ENCODE measurements around the gene CD4.
A peak's percentile ranks its signal among the peaks of the same experiment; 100 is the strongest.

Gene CD4

GRCh38 chr12:6842075-6842474 lies 52.7 kb downstream of the CD4 start:
- Histone ChIP-seq H3K4me1 (ENCODE audit: control insufficient read depth in 1 of 2, insufficient read depth in 2 of 2, low read length in 2 of 2) (peaks cover 0 to 15% of the 10 kb centered on the region in 2 donors), H3K9ac (ENCODE audit: low read depth in 1 of 2, low read length in 2 of 2) (no peak overlapping the region), H3K9me3 (ENCODE audit: control insufficient read depth in 1 of 2, low read length in 2 of 2) (no peaks in the 10 kb centered on the region), H3K27me3 (ENCODE audit: control insufficient read depth in 1 of 2, insufficient read depth in 2 of 2, low read length in 2 of 2) (no peaks in the 10 kb centered on the region), H3K36me3 (ENCODE audit: control insufficient read depth in 1 of 2, insufficient read depth in 2 of 2, low read length in 2 of 2) (peaks cover 0 to 21% of the 10 kb centered on the region in 2 donors), H3K4me3 (ENCODE audit: low read depth in 1 of 2, low read length in 2 of 2) (no peak overlapping the region), H3K27ac (ENCODE audit: low read depth, low read length) (no peak overlapping the region)

DNA sequence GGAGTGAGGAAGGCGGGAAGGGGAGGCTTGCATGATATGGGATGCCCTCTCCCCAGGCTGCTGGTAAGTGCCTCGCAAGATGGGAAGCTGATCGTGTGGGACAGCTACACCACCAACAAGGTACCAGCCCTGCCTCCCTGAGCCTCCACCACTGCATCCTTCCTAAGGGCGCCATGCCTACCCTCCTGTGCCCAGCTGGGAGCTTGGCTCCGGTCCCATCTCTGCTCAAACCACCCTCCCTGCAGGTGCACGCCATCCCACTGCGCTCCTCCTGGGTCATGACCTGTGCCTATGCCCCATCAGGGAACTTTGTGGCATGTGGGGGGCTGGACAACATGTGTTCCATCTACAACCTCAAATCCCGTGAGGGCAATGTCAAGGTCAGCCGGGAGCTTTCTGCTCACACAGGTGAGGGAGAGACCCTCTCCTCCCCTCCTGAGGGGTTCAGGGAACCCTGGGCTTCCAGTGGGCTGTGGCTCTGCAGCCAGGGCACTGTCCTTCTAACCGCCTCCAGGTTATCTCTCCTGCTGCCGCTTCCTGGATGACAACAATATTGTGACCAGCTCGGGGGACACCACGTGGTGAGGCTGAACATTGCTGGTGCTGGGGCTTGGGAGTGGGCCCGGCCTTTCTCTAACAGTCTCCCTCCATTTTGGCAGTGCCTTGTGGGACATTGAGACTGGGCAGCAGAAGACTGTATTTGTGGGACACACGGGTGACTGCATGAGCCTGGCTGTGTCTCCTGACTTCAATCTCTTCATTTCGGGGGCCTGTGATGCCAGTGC lies 54.0 kb downstream of the CD4 start:
- Histone ChIP-seq H3K4me1 (ENCODE audit: control insufficient read depth in 1 of 2, insufficient read depth in 2 of 2, low read length in 2 of 2) (peaks cover 0 to 15% of the 10 kb centered on the region in 2 donors), H3K9ac (ENCODE audit: low read depth in 1 of 2, low read length in 2 of 2) (no peak overlapping the region), H3K9me3 (ENCODE audit: control insufficient read depth in 1 of 2, low read length in 2 of 2) (no peaks in the 10 kb centered on the region), H3K36me3 (ENCODE audit: control insufficient read depth in 1 of 2, insufficient read depth in 2 of 2, low read length in 2 of 2) (peaks cover 0 to 22% of the 10 kb centered on the region in 2 donors), H3K27me3 (ENCODE audit: control insufficient read depth in 1 of 2, insufficient read depth in 2 of 2, low read length in 2 of 2) (no peaks in the 10 kb centered on the region), H3K27ac (ENCODE audit: low read depth, low read length) (no peak overlapping the region), H3K4me3 (ENCODE audit: low read depth in 1 of 2, low read length in 2 of 2) (no peak overlapping the region)

- Histone ChIP-seq H3K27ac (ENCODE audit: low read depth, low read length) (no peak overlapping the region), H3K4me3 (ENCODE audit: low read depth in 1 of 2, low read length in 2 of 2) (no peak overlapping the region), H3K27me3 (ENCODE audit: control insufficient read depth in 1 of 2, insufficient read depth in 2 of 2, low read length in 2 of 2) (no peaks in the 10 kb centered on the region), H3K4me1 (ENCODE audit: control insufficient read depth in 1 of 2, insufficient read depth in 2 of 2, low read length in 2 of 2) (peaks cover 0 to 31% of the 10 kb centered on the region in 2 donors), H3K9ac (ENCODE audit: low read depth in 1 of 2, low read length in 2 of 2) (no peak overlapping the region), H3K36me3 (ENCODE audit: control insufficient read depth in 1 of 2, insufficient read depth in 2 of 2, low read length in 2 of 2) (peaks cover 0 to 28% of the 10 kb centered on the region in 2 donors), H3K9me3 (ENCODE audit: control insufficient read depth in 1 of 2, low read length in 2 of 2) (no peaks in the 10 kb centered on the region)
These were observed 56.1 kb downstream of the CD4 start for GRCh38 chr12:6845395-6845794.

DNA sequence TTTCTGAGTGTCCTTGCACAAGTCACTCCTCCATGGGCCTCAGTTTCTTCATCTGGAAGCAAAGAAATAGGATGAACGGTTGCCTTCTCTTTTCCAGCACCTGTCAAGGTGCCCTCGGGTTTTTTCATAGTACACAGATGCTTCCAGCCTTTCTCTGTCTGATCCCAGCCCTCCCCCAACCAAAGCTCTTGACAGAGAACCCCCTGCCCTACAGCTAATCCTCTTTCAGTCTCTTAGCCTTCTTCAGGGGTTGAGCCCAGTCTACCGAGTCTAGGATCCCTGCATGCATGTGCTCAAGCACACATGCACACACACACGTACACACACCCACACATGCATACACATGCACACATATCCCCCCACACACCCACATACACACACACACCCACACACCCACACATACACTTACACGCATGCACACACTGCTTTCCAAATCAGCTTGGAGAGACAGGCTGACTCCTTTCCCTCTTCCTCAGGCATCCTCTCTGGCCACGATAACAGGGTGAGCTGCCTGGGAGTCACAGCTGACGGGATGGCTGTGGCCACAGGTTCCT lies 57.1 kb downstream of the CD4 start:
- Histone ChIP-seq H3K4me3 (ENCODE audit: low read depth in 1 of 2, low read length in 2 of 2) (no peak overlapping the region), H3K27me3 (ENCODE audit: control insufficient read depth in 1 of 2, insufficient read depth in 2 of 2, low read length in 2 of 2) (no peaks in the 10 kb centered on the region), H3K27ac (ENCODE audit: low read depth, low read length) (no peak overlapping the region), H3K4me1 (ENCODE audit: control insufficient read depth in 1 of 2, insufficient read depth in 2 of 2, low read length in 2 of 2) (peaks cover 0 to 27% of the 10 kb centered on the region in 2 donors), H3K9ac (ENCODE audit: low read depth in 1 of 2, low read length in 2 of 2) (no peak overlapping the region), H3K36me3 (ENCODE audit: control insufficient read depth in 1 of 2, insufficient read depth in 2 of 2, low read length in 2 of 2) (peaks cover 0 to 28% of the 10 kb centered on the region in 2 donors), H3K9me3 (ENCODE audit: control insufficient read depth in 1 of 2, low read length in 2 of 2) (no peaks in the 10 kb centered on the region)

DNA sequence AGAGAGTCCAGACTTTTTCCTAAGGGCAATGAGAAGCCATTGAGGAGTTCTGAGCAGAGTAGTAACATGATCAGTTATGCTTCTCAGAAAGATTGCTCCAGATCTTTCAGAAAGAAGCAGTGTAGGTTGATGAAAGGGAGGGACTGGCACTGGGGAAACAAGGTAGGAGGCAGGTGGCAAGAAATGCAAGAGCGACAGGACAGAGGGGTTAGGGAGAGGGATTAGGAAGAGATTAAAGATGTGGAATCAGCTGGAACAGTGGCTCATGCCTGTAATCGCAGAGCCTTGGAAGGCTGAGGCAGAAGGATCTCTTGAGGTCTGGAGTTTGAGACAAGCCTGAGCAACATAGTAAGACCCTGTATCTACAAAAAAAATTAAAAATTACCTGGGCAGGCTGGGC lies 58.3 kb downstream of the CD4 start:
- peaks cover 0 to 22% of the 10 kb centered on the region in 2 donors for H3K4me1 ChIP-seq (ENCODE audit: control insufficient read depth in 1 of 2, insufficient read depth in 2 of 2, low read length in 2 of 2)
- no peaks in the 10 kb centered on the region for H3K9me3 ChIP-seq (ENCODE audit: control insufficient read depth in 1 of 2, low read length in 2 of 2)
- no peak overlapping the region for H3K27ac ChIP-seq (ENCODE audit: low read depth, low read length)
- no peak overlapping the region for H3K4me3 ChIP-seq (ENCODE audit: low read depth in 1 of 2, low read length in 2 of 2)
- H3K9ac ChIP-seq (ENCODE audit: low read depth in 1 of 2, low read length in 2 of 2): no peak overlapping the region
- peaks cover 0 to 28% of the 10 kb centered on the region in 2 donors for H3K36me3 ChIP-seq (ENCODE audit: control insufficient read depth in 1 of 2, insufficient read depth in 2 of 2, low read length in 2 of 2)
- no peaks in the 10 kb centered on the region for H3K27me3 ChIP-seq (ENCODE audit: control insufficient read depth in 1 of 2, insufficient read depth in 2 of 2, low read length in 2 of 2)

DNA sequence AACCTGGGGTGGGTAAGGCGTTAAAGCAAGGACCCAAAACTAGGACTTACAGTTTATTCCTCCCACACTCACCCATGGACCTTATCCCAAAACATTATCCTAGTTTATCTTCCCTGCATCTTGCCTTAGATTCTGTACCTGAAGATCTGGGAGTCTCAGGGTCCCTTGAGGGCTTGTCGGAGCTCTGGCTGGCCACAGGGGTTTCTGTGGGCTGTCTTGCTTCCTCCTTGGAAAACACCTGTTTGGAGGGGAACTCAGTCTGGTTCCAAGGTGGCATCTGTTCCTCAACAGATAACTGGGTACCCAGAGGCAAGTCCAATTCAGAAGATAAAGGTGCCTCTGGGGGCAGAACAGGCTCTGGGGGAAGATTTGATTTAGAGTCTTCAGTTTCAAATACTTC lies 60.1 kb downstream of the CD4 start:
- Histone ChIP-seq H3K9ac (ENCODE audit: low read depth in 1 of 2, low read length in 2 of 2) (no peak overlapping the region), H3K27ac (ENCODE audit: low read depth, low read length) (no peak overlapping the region), H3K9me3 (ENCODE audit: control insufficient read depth in 1 of 2, low read length in 2 of 2) (no peaks in the 10 kb centered on the region), H3K4me3 (ENCODE audit: low read depth in 1 of 2, low read length in 2 of 2) (no peak overlapping the region), H3K4me1 (ENCODE audit: control insufficient read depth in 1 of 2, insufficient read depth in 2 of 2, low read length in 2 of 2) (peaks cover 11 to 22% of the 10 kb centered on the region in 2 donors), H3K27me3 (ENCODE audit: control insufficient read depth in 1 of 2, insufficient read depth in 2 of 2, low read length in 2 of 2) (no peaks in the 10 kb centered on the region), H3K36me3 (ENCODE audit: control insufficient read depth in 1 of 2, insufficient read depth in 2 of 2, low read length in 2 of 2) (peaks cover 0 to 26% of the 10 kb centered on the region in 2 donors)

GRCh38 chr12:6849976-6850560 lies 60.7 kb downstream of the CD4 start:
- H3K4me1 ChIP-seq (ENCODE audit: control insufficient read depth in 1 of 2, insufficient read depth in 2 of 2, low read length in 2 of 2): peaks cover 11 to 22% of the 10 kb centered on the region in 2 donors
- H3K9me3 ChIP-seq (ENCODE audit: control insufficient read depth in 1 of 2, low read length in 2 of 2): no peaks in the 10 kb centered on the region
- H3K27me3 ChIP-seq (ENCODE audit: control insufficient read depth in 1 of 2, insufficient read depth in 2 of 2, low read length in 2 of 2): no peaks in the 10 kb centered on the region
- peaks cover 0 to 26% of the 10 kb centered on the region in 2 donors for H3K36me3 ChIP-seq (ENCODE audit: control insufficient read depth in 1 of 2, insufficient read depth in 2 of 2, low read length in 2 of 2)
- peak overlapping the region; percentile 21 to 82 for H3K9ac ChIP-seq (ENCODE audit: low read depth in 1 of 2, low read length in 2 of 2)
- H3K27ac ChIP-seq (ENCODE audit: low read depth, low read length): no peak overlapping the region
- H3K4me3 ChIP-seq (ENCODE audit: low read depth in 1 of 2, low read length in 2 of 2): peak overlapping the region; percentile 65 to 96

DNA sequence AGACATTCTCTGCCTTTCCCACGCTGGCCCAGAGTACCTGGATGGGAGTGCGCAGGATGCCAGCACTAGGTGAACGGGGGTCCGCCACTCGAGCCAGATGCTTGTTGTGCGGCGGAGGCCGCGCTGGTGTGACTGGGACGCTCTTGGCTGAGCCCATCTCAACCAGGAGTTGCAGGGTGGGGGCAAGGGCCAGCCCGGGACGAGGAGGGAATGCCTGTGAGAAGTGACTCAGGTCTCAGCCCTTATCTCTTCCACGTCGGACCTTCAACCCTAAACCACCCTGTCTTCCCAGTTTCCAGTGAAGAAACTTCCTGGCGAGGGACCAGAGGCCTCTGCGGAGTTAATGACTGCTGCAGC lies 61.4 kb downstream of the CD4 start:
- H3K4me1 ChIP-seq (ENCODE audit: control insufficient read depth in 1 of 2, insufficient read depth in 2 of 2, low read length in 2 of 2): peaks cover 11 to 22% of the 10 kb centered on the region in 2 donors
- H3K27ac ChIP-seq (ENCODE audit: low read depth, low read length): no peak overlapping the region
- peaks cover 0 to 32% of the 10 kb centered on the region in 2 donors for H3K36me3 ChIP-seq (ENCODE audit: control insufficient read depth in 1 of 2, insufficient read depth in 2 of 2, low read length in 2 of 2)
- H3K27me3 ChIP-seq (ENCODE audit: control insufficient read depth in 1 of 2, insufficient read depth in 2 of 2, low read length in 2 of 2): no peaks in the 10 kb centered on the region
- H3K9me3 ChIP-seq (ENCODE audit: control insufficient read depth in 1 of 2, low read length in 2 of 2): no peaks in the 10 kb centered on the region
- H3K4me3 ChIP-seq (ENCODE audit: low read depth in 1 of 2, low read length in 2 of 2): peak overlapping the region; percentile 65 to 96
- peak overlapping the region; percentile 38 to 82 for H3K9ac ChIP-seq (ENCODE audit: low read depth in 1 of 2, low read length in 2 of 2)

DNA sequence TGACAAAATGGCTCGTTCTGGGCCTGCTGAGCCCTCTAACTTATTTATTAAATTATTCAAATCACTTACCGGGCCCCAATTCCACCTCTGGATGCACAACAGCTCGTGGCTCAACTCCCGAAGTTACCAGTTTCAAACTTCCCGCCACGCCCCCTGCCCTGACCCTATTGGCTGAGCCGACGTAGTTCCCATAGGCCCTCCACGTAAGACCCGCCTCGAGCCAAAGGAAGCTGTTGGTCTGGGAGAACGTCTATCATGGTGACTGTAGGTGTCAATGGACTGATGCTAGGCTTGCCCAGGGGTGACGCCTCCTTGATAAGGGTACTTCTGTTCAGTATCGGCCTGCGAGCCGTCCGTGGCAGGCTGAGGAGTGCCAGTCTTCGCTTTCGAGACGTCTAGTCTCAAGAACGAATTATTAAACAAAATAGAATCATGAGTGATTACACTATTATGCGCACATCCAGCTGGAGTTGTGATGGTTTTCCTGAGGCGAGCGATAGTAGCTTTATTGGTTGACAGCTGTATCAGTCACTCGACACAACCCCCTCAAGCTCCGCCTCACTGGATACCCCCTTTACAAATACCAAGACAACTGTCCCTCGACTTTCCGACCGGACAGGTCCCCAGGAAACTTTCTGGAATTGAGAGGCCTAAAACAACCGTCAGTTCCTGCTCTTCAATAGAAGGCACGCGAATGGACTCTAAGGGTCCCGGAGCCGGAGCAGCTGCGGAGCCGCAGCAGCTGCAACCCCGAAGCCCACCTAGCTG lies 62.0 kb downstream of the CD4 start, which contains the start of gene CDCA3:
Gene CDCA3, minus strand, starts transcription at position 134 of the 768 bp plus-strand sequence. CDS start 334 bp downstream, outside the sequence.
- H3K36me3 ChIP-seq (ENCODE audit: control insufficient read depth in 1 of 2, insufficient read depth in 2 of 2, low read length in 2 of 2): peaks cover 0 to 36% of the 10 kb centered on the region in 2 donors
- H3K27me3 ChIP-seq (ENCODE audit: control insufficient read depth in 1 of 2, insufficient read depth in 2 of 2, low read length in 2 of 2): no peaks in the 10 kb centered on the region
- H3K9ac ChIP-seq (ENCODE audit: low read depth in 1 of 2, low read length in 2 of 2): peak within 1 kb of the TSS; percentile 82 to 86
- H3K4me1 ChIP-seq (ENCODE audit: control insufficient read depth in 1 of 2, insufficient read depth in 2 of 2, low read length in 2 of 2): peaks cover 11 to 22% of the 10 kb centered on the region in 2 donors
- peak within 1 kb of the TSS; percentile 65 to 96 for H3K4me3 ChIP-seq (ENCODE audit: low read depth in 1 of 2, low read length in 2 of 2)
- peak within 1 kb of the TSS; percentile 83 for H3K27ac ChIP-seq (ENCODE audit: low read depth, low read length)
- no peaks in the 10 kb centered on the region for H3K9me3 ChIP-seq (ENCODE audit: control insufficient read depth in 1 of 2, low read length in 2 of 2)

Measured in duodenal mucosa (tissue), 2 donors.